Esophagus (tissue), 2 donors: ENCODE data around the gene MYL6B. TPM values are rescaled to one million over a fixed set of nuclear protein-coding genes. Genes with fewer than 3 reads are reported as not detected.
A peak's percentile ranks its signal among the peaks of the same experiment; 100 is the strongest.
"Not testable (repeated sequence)": the region's sequence is repeated elsewhere in the genome, so short reads cannot be mapped to it uniquely, and the experiment has no call there.

ENCODE experiments used
- H3K27ac ChIP-seq, 2 donors: one replicate each; pipeline ENCODE4 v1.5.1; 2013; ENCODE audit warnings: low read depth in 2 of 2, mild to moderate bottlenecking in 2 of 2, inconsistent platforms in 1 of 2, low read length in 1 of 2, moderate library complexity in 1 of 2
- H3K27me3 ChIP-seq, 2 donors: one replicate each; pipeline ENCODE4 v1.6.1; 2013; ENCODE audit warnings: low read length in 2 of 2, control low read depth in 1 of 2, mild to moderate bottlenecking in 1 of 2; ENCODE audit not compliant: insufficient read depth in 2 of 2, control insufficient read depth in 1 of 2
- H3K36me3 ChIP-seq, 2 donors: one replicate each; pipeline ENCODE4 v1.6.1; 2013; ENCODE audit warnings: low read length in 1 of 2; ENCODE audit not compliant: control insufficient read depth in 2 of 2, insufficient read depth in 2 of 2
- H3K4me1 ChIP-seq, 2 donors: one replicate each; pipeline ENCODE4 v1.6.1; 2013; ENCODE audit warnings: low read length in 1 of 2; ENCODE audit not compliant: control insufficient read depth in 2 of 2, insufficient read depth in 2 of 2
- H3K4me3 ChIP-seq, 2 donors: one replicate each; pipeline ENCODE4 v1.5.1; 2013; ENCODE audit warnings: low read length in 2 of 2, mild to moderate bottlenecking in 2 of 2, low read depth in 1 of 2, moderate library complexity in 1 of 2
- H3K9me3 ChIP-seq, 2 donors: one replicate each; pipeline ENCODE4 v1.6.1; 2013; ENCODE audit warnings: mild to moderate bottlenecking in 2 of 2, low read depth in 1 of 2, low read length in 1 of 2, moderate library complexity in 1 of 2; ENCODE audit not compliant: control insufficient read depth in 2 of 2, insufficient read depth in 1 of 2
- WGBS, 2 donors: extraction: QIAGEN DNeasy Blood & Tissue Kit; methylation state at CpG; one replicate each; pipeline ENCODE4 v1.1.7; 2013; 5-methylcytosine and 5-hydroxymethylcytosine counted together
- polyA plus RNA-seq, 2 donors: library from polyadenylated mRNA; stranded (reverse); fragments of 200-250 nt; gene quantifications; one replicate each; pipeline ENCODE4 v1.2.3, GENCODE V29; 2013
- donor health status: healthy with polysubstance abuse.
- donor health status: Bipolar disorder and iron deficiency.

MYL6B gene
- polyA plus RNA-seq, 2 donors: 57.3 to 57.7 TPM

- WGBS, 2 donors: 0 to 1% methylated on average over 17 of the region's 17 CpGs
- Histone ChIP-seq H3K27ac (peak overlapping the region; percentile 78 to 80), H3K36me3 (peaks cover 2 to 9% of the 10 kb centered on the region in 2 donors), H3K4me3 (peak overlapping the region; percentile 80 to 83), H3K4me1 (peaks cover 0 to 2% of the 10 kb centered on the region in 2 donors), H3K27me3 (no peaks in the 10 kb centered on the region), H3K9me3 (no peaks in the 10 kb centered on the region)
These were observed 36.4 kb downstream of the MYL6B start for GRCh38 chr12:56188778-56189098.

GRCh38 chr12:56189099-56189917, 36.9 kb downstream of the MYL6B start, which contains the start of gene SMARCC2:
TSS of gene SMARCC2 (minus strand) at chr12:56189483. CDS start at chr12:56189461, 22 bp downstream.
- WGBS, 2 donors: 1 to 2% methylated on average over 27 to 93 of the region's 93 CpGs
- Histone ChIP-seq H3K27me3 (no peaks in the 10 kb centered on the region), H3K4me3 (peak within 1 kb of the TSS; percentile 80 to 83), H3K4me1 (peaks cover 0 to 2% of the 10 kb centered on the region in 2 donors), H3K9me3 (no peaks in the 10 kb centered on the region), H3K27ac (peak within 1 kb of the TSS; percentile 78 to 99), H3K36me3 (peaks cover 2 to 6% of the 10 kb centered on the region in 2 donors)

GRCh38 chr12:56189918-56190694, 37.7 kb downstream of the MYL6B start:
- Histone ChIP-seq H3K4me3 (peak overlapping the region; percentile 70 to 83), H3K27me3 (no peaks in the 10 kb centered on the region), H3K36me3 (peaks cover 0 to 2% of the 10 kb centered on the region in 2 donors), H3K4me1 (peaks cover 0 to 2% of the 10 kb centered on the region in 2 donors), H3K9me3 (no peaks in the 10 kb centered on the region), H3K27ac (peak overlapping the region; percentile 78 to 99)
- 1% methylated on average over 42 of the region's 42 CpGs for WGBS, 2 donors

- Histone ChIP-seq H3K9me3 (no peaks in the 10 kb centered on the region), H3K36me3 (peaks cover 0 to 2% of the 10 kb centered on the region in 2 donors), H3K4me3 (peak overlapping the region in 1 of 2 donors; percentile 83), H3K27ac (peak overlapping the region; percentile 2 to 99), H3K4me1 (peaks cover 0 to 2% of the 10 kb centered on the region in 2 donors), H3K27me3 (no peaks in the 10 kb centered on the region)
- WGBS, 2 donors: 21 to 25% methylated on average over 9 of the region's 9 CpGs
These were observed 38.3 kb downstream of the MYL6B start for GRCh38 chr12:56190695-56191155.

GRCh38 chr12:56192582-56192981, 40.2 kb downstream of the MYL6B start:
- no peaks in the 10 kb centered on the region for H3K36me3 ChIP-seq
- H3K4me3 ChIP-seq: no peak overlapping the region
- H3K27ac ChIP-seq: no peak overlapping the region
- peaks cover 0 to 2% of the 10 kb centered on the region in 2 donors for H3K4me1 ChIP-seq
- H3K9me3 ChIP-seq: no peaks in the 10 kb centered on the region
- no peaks in the 10 kb centered on the region for H3K27me3 ChIP-seq

GRCh38 chr12:56193025-56193578, 40.7 kb downstream of the MYL6B start:
- no peaks in the 10 kb centered on the region for H3K27me3 ChIP-seq
- 50% methylated on average over 1 of the region's 1 CpG for WGBS, 2 donors
- H3K4me3 ChIP-seq: no peak overlapping the region
- no peaks in the 10 kb centered on the region for H3K9me3 ChIP-seq
- H3K36me3 ChIP-seq: no peaks in the 10 kb centered on the region
- peaks cover 0 to under 1% of the 10 kb centered on the region in 2 donors for H3K4me1 ChIP-seq
- H3K27ac ChIP-seq: no peak overlapping the region

- H3K4me3 ChIP-seq, H3K27me3 ChIP-seq, H3K36me3 ChIP-seq, H3K9me3 ChIP-seq, H3K4me1 ChIP-seq, H3K27ac ChIP-seq: not testable (repeated sequence)
- WGBS, 2 donors: 78 to 83% methylated on average over 11 of the region's 11 CpGs
These were observed 44.6 kb downstream of the MYL6B start for GRCh38 chr12:56196818-56197550.

GRCh38 chr12:56197921-56198635, 45.7 kb downstream of the MYL6B start:
- Histone ChIP-seq H3K9me3 (no peaks in the 10 kb centered on the region), H3K36me3 (no peaks in the 10 kb centered on the region), H3K27me3 (no peaks in the 10 kb centered on the region), H3K27ac (no peak overlapping the region), H3K4me1 (no peaks in the 10 kb centered on the region), H3K4me3 (no peak overlapping the region)
- WGBS, 2 donors: 82 to 92% methylated on average over 9 of the region's 9 CpGs
